KMS-11 (cell line): Measurements from ENCODE around the gene ACAD9.

ENCODE experiments used
- H2AFZ ChIP-seq: fragments of 200-600 bp; sonication (generic); 2 replicates; pipeline ENCODE4 v1.6.1; 2016; ENCODE audit warnings: antibody characterized with exemption, mixed run types, low read depth
- H3K27ac ChIP-seq: fragments of 200-600 bp; sonication (generic); 2 replicates; pipeline ENCODE4 v1.6.1; 2016; ENCODE audit warnings: mild to moderate bottlenecking, mixed run types
- H3K27me3 ChIP-seq: fragments of 200-600 bp; sonication (generic); 2 replicates; pipeline ENCODE4 v1.6.1; 2017; ENCODE audit warnings: mild to moderate bottlenecking, low read depth, mixed run types, moderate library complexity; ENCODE audit not compliant: insufficient read depth
- H3K36me3 ChIP-seq: fragments of 200-600 bp; sonication (generic); 2 replicates; pipeline ENCODE4 v1.6.1; 2017; ENCODE audit warnings: mild to moderate bottlenecking, mixed run types; ENCODE audit not compliant: insufficient read depth
- H3K4me1 ChIP-seq: fragments of 200-600 bp; sonication (generic); 2 replicates; pipeline ENCODE4 v1.6.1; 2016; ENCODE audit warnings: mild to moderate bottlenecking, low read depth, mixed run types; ENCODE audit not compliant: poor library complexity, severe bottlenecking
- H3K4me2 ChIP-seq: fragments of 200-600 bp; sonication (generic); 2 replicates; pipeline ENCODE4 v1.7.0; 2016; ENCODE audit warnings: mild to moderate bottlenecking, mixed run types
- H3K4me3 ChIP-seq: fragments of 200-600 bp; sonication (generic); IDR thresholded peaks from 2 replicates; pipeline ENCODE4 v1.6.1; 2017; ENCODE audit warnings: low read depth, low read length, mixed read lengths; ENCODE audit not compliant: insufficient read depth
- H3K79me2 ChIP-seq: fragments of 200-600 bp; sonication (generic); 2 replicates; pipeline ENCODE4 v1.6.1; 2016; ENCODE audit warnings: low read depth, mixed run types; ENCODE audit not compliant: insufficient read depth
- H3K9ac ChIP-seq: fragments of 200-600 bp; sonication (generic); 2 replicates; pipeline ENCODE4 v1.6.1; 2016; ENCODE audit warnings: mild to moderate bottlenecking, mixed run types
- H4K20me1 ChIP-seq: fragments of 200-600 bp; sonication (generic); 2 replicates; pipeline ENCODE4 v1.6.1; 2016; ENCODE audit warnings: mild to moderate bottlenecking, mixed run types; ENCODE audit not compliant: insufficient read depth
- CTCF ChIP-seq: fragments of 200-600 bp; sonication (generic); conservative IDR thresholded peaks from 2 replicates; pipeline ENCODE4 v1.6.1; 2017; ENCODE audit warnings: low read depth, mild to moderate bottlenecking, antibody characterized with exemption, low read length, moderate library complexity, mixed read lengths

Gene ACAD9

DNA sequence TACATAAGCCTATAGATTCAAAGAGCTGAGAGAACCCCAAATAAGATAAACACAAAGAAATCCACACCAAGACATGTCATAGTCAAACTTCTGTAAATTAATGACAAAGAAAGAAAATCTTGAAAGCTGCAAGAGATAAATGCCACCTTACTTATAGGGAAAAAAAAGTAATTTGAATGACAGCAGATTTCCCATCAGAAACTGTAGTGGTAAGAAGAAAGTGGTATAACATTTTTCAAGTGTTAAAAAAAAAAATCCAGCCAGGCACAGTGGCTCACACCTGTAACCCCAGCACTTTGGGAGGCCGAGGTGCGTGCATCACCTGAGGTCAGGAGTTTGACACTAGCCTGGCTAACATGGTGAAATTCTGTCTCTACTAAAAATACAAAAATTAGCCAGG lies 77.0 kb downstream of the ACAD9 start:
- Histone ChIP-seq H3K9ac (no peak overlapping the region), H3K79me2 (no peaks in the 10 kb centered on the region), H4K20me1 (no peaks in the 10 kb centered on the region), H3K36me3 (no peaks in the 10 kb centered on the region), H3K27ac (no peak overlapping the region), H3K4me3 (no peak overlapping the region), H3K4me2 (no peak overlapping the region), H2AFZ (no peak overlapping the region), H3K27me3 (no peaks in the 10 kb centered on the region), H3K4me1 (no peaks in the 10 kb centered on the region)
- no peak for TF ChIP-seq CTCF
